Adrenal gland (tissue), 5 donors: Measurements from ENCODE around the gene CD59.

Experiments used
- POLR2A ChIP-seq, 2 donors: fragments of 450-650 bp; IDR thresholded peaks; one replicate each; pipeline ENCODE4 v1.6.1; 2017; ENCODE audit warnings: antibody characterized with exemption in 2 of 2, mild to moderate bottlenecking in 2 of 2, moderate library complexity in 1 of 2
- TF ChIP-seq, protein P1 (sequence below), 6 experiments: fragments of 450-650 bp in 4 of 6; fragments of 200-600 bp in 2 of 6; sonication (generic) in 1 of 6; IDR thresholded peaks; 1 replicate in 5 of 6; 2 replicates in 1 of 6; pipeline versions ENCODE4 v1.5.1 to v1.8.0; 2016 to 2021; ENCODE audit warnings: antibody characterized with exemption in 6 of 6, mild to moderate bottlenecking in 2 of 6, moderate library complexity in 1 of 6
- donor health status: DM: no; HTN: no; CAD: no.

DNA sequence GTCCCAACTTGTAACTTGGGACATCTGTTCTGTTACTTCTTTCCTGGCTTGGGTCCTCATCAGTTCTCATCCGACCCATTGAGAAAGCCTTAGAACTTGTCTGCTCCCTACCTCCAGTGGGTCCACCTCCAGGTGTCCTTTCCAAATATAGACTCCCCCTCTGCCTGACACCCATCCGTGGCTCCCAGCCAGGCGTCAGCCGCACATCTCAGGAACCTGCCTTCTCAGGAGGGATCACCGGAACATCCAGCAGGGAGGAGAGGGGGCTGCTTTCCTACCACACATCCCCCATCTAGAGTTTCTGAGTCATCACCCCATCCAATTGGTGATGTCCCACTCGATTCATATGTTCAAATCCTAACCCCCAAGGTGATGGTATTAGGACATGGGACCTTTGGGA lies 72.1 kb downstream of the CD59 start:
- TF ChIP-seq, protein P1, sequence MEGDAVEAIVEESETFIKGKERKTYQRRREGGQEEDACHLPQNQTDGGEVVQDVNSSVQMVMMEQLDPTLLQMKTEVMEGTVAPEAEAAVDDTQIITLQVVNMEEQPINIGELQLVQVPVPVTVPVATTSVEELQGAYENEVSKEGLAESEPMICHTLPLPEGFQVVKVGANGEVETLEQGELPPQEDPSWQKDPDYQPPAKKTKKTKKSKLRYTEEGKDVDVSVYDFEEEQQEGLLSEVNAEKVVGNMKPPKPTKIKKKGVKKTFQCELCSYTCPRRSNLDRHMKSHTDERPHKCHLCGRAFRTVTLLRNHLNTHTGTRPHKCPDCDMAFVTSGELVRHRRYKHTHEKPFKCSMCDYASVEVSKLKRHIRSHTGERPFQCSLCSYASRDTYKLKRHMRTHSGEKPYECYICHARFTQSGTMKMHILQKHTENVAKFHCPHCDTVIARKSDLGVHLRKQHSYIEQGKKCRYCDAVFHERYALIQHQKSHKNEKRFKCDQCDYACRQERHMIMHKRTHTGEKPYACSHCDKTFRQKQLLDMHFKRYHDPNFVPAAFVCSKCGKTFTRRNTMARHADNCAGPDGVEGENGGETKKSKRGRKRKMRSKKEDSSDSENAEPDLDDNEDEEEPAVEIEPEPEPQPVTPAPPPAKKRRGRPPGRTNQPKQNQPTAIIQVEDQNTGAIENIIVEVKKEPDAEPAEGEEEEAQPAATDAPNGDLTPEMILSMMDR (IDR thresholded peaks at IDR 0.05) = no peak
- TF ChIP-seq POLR2A (IDR thresholded peaks at IDR 0.05) = no peak
